HG02885 (cell line): ENCODE results near the gene PACSIN1.

Experiments
- ATAC-seq: cut with Tn5 transposase; IDR thresholded peaks from one replicate; pipeline ENCODE4 v1.9.1; 2021; ENCODE audit warnings: mild to moderate bottlenecking; ENCODE audit not compliant: unreplicated experiment, poor library complexity

PACSIN1 gene

DNA sequence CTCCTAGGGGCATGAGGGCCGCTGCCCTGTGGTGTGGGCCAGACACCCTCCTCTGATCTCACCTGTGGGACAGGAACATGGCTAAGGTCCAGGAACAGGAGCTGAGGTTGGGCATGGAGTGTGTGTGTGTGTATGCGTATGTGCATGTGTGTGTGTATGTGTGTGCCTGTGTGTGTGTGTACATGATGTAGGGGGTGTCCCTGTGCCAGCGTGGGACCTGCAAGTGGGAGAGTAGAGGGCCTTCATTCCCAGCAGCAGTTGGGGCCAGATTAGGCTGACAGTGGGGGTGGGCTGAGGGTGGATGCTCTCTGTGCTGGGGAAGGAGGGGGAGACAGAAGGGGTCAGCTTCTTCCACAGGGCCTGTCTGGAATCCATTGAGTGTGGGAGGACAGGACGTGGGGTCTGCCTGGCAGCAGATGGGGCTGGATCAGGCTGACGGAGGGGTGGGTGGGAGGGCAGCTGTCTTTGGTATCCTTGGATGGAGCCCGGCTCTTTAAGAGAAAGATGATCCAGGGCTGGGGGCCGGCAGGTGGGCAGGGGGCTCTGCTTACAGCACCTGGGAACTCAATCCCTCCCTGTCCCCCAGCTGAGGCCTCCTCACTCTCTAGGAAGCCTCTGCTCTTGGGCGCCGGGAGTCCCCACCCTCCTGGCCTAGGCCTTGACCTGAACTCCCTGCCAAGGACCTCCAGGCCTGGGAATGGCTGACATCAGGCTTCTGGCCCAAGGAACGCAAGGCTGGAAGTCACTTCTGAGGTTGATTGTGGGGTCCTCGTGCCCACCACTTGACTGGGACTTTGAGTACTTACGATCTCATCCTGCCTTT lies 46.2 kb downstream of the PACSIN1 start:
- no peak for ATAC-seq

DNA sequence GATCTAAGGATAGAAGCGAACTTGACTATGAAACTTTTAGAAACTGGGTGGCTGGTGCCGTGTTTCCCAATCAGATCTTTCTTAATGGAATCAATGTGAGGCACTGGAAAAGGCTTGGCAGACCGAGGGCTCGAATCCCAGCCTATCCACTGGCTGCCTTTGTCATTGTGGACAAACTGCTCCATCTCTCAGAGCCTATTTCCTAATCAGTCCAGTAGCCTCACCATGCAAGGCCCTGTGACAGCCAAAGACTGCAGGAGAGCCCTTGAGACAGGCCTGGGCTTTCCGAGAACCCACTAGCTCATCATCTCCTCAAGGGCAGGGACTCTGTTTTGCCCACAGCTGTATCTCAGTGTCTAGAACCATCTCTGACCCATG lies 46.9 kb downstream of the PACSIN1 start:
- no peak for ATAC-seq

DNA sequence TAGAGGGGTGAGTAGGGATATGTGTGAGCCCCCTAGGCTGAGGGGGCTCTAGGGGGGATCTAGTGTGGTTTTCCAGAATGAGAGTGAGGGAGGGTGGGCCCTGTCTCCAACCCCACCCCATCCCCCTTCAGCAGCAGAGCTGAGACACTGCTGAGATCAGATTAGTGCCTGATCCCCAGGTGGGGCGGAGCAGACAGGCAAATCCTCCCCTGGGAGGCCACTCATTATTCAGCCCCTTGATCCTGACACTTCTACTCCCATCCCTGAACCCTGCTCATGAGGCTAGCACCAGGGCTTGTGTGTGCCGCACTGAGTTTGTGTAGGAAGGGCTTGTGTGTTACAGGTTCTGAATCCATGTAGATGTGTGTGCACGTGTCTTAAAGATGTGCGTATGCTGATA lies 47.8 kb downstream of the PACSIN1 start:
- no peak for ATAC-seq

DNA sequence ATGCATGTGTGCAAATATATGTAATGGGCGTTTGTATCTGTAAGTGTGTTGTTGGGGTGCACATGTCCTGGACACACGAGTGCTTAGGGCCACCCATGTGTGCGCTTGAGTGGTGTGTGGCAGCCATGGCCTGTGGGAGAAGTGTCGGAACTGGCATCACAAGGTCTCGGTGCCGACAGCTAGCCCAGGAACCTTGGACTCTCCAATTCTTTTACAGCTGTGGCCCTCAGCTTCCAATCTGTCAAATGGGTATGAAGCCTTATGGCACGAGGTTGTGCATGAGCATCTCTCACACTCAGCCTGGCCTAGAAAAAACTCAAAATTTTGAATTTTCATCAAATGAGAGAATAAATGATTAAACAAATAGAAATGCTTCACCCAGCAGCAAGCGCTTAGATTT lies 48.2 kb downstream of the PACSIN1 start:
- no peak for ATAC-seq

DNA sequence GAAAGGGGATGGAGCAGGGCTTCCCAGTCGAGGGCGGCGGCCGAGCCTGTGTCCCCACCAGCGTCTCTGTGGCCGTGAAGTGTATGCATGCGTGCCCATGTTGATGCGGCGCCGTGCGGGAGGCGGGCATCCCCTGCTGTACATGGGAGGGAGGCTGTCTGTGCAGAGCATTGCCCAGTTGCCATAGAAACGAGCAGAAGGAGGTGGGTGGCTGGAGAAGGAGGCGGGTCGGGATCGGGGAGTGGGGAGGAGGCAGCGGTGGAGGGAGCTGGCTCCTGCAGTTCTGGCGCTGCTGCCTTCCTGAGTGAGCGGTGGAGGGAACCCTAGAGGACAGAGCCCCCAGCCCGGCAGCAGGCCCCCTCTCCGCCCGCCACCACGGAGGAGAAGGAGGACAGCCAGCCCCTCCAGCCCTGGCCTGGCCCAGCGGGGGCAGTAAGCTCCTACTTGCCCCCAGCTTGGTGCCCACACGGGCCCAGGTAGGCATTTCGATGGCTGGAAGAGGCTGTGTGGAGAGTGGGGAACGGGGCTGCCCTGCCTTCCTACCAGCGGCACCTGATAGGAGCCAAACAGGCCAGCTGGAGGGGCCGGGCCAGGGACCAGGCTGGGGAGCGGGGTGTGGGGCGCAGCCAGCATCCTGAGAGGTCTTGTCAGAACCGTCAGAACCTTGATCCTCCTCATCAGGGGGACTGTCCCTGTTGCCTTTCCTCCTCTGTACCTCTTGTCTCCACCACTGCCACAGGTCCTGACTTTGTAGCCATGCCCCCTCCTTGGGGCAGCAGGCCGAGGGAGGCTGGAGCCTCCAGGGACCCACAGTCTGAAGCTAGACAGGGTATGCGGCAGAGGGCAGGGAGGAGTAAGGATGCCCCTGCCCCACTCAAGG lies 49.0 kb downstream of the PACSIN1 start:
- ATAC-seq: no peak

DNA sequence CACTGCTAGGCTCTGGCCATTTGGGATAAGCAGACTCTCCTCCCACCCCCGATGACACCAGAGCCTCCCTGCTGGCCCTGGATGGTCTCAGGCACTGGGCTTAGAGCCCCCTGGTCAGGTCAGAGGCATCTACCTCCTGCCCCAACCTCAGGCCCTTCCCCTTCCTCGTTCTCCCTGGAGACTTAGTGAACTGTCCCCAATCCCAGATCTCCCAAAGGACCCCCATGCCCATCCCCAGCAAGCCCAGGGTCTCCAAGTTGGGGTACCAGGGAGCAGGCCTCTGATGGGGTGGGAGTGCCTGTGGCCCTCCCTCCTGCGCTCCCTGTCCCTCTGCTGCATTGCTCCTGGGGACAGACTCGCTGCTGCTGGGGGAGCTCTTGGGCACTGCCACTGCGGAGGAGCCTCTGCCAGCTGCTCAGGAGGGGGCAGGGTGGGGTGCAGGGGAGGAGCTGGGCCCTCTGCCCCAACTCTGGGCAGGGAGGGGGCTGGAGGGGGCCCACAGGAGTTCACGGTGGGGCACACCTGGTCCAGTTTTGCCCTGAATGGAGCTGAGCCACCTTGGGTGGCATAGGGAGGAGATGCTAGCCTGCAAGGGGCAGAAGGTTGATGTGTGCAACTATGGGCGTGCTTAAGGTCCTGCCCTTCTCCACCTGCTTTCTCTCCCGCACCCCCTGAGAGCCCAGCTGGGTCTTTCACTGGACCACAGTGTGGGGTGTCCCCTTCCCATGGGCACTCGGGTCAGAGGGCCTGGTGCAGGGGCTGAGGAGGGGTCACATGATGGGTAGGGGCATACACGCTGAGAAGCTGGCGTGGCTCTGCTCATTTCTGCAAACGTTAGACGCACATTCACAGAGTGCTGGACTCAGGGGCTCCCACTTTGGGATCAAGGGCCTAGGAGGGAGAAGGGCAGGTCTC lies 49.9 kb downstream of the PACSIN1 start:
- no peak for ATAC-seq

DNA sequence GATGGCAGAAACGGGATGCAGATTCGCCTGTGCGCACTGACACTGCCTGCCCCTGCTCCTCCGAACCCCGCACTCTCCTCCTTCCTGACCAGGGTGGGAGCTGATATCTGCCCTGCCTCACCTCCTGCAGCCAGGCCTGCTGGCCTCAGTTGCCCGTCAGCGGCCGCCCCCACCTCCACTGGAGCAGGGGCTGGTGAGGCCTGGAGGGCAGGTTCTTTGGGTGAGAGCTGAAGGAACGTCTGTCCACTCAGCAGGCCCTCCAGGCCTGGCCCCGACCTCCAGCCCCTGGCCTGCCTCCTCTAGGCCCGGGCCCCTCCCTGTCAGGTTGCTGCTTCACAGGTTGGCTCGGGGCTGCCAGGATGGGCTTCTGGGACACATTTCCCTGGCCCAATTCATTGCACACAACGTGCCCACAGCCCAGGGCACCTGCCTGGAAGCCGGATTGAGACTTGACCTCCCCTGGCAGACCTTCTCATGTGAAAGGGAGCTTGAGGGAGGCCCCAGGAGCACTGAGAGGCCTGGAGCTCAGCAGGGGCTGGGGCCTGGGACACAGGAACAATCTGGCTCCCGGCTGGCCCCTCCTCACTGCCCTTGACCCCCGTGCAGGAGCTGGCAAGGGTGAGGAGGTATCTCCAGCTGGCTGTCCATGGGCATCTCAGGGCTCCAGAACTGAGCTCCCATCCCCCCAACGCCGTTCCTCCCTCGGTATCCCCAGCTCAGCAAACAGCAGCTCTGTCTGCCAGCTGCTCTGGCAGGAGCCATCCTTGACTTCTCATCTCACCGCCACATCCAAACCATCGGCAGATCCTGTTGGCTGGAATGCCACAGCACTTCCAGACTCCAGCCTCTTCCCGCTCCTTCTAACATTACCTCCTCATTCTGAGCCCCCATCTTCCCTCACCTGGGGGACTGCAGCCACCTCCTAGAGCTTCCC lies 50.8 kb downstream of the PACSIN1 start:
- no peak for ATAC-seq

DNA sequence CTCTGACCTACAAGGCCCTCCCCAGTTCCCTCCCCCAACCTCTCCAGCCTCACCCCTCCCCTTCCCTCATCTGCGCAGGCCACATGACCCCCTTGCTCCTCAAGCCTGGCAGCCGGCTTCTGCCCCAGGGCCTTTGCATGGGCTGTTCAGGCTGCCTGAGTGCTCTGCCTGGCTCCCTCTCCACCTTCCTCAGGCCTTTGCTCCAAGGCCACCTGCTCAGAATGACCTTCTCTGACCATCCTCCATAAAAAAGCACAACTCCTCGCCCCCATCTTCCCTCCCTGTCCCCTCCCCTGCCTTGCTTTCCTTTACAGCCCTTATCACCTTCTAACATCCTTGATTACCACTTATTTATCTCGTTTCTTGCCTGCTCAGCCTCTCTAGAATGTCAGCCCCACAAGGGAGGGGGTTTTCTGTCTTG lies 51.6 kb downstream of the PACSIN1 start:
- no peak for ATAC-seq

DNA sequence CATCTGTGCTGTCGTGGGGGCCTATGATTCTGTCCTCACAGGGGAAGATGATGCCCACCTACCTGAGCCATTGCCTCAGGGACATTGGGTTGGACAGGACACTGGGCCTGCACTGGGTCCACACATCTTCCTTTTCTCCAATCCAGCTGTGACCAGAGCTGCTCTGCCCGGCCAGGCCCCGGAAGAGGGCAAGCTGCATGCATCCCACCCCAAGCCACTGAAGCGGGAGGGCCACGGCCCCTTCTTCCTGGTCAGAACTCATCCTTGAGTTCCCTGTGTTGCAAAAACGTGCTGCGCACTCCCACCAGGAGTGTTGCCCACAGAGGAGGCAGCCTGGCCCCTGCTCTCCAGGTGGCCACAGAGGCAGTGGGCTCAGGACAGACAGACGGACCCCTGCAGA lies 52.1 kb downstream of the PACSIN1 start:
- ATAC-seq: no peak

DNA sequence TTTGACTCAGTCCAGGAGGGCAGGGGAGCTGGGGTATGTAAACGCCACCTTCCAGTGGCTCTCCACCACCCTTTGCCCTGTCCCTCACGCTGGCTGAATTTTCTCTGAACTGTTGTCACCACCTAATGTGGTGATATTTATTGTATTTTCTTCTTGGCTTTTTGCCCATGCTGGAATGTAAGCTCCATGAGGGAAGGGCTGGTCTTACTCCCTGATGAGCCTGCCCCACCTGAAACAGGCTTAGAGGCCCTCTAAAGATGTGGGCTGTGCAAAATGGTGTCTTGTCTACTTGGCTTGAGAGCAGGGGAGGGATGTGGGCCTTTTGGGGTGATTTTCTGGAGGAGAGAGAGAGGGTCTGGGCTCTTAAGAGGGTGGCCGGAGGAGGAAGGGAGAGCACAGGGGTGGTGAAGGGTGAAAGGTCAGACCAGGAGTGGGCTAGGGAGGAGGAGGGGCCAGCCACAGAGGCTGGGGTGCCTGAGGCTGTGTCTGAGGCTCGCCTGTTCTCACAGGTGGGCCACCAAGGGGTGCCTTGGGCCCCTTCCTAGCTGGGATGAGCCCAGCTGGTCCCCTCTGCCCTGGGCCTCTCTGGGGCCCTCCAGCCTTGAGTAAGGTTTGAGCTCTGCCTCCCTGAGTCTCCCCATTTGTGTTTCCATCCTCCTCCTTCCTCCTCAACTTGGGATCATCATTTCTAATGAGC lies 52.9 kb downstream of the PACSIN1 start:
- no peak for ATAC-seq

DNA sequence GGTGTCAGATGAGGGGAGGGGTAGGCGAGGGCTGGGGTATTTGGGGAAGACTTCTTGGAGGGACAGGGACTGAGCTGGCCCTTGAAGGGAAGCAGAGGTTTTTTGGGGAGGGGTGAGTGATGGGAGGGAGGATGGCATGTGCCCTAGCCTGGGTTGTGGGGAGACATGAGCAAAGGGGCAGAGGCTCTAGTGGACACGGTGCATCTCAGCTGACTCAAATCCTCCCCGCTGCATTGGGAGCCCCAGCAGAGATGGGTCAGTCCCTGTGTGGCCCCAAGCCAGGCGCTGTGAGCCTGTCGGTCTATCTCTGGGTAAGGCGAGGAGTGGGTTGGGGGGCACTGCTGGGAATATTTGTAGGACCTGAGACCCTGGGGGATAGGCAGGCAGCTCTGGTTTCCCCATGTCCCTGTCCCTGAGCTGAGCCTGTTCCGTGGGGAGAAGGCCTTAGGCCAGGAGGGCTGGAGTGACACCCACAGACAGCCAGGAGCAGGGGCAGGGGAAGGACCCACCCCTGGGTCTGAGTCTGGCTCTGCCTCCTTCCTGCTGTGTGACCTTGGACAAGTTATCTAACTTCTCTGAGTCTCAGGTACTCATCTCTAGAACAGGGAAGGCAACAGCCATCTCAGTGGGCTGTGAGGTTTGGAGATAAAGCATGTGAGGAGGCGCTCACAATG lies 54.2 kb downstream of the PACSIN1 start:
- ATAC-seq: no peak

DNA sequence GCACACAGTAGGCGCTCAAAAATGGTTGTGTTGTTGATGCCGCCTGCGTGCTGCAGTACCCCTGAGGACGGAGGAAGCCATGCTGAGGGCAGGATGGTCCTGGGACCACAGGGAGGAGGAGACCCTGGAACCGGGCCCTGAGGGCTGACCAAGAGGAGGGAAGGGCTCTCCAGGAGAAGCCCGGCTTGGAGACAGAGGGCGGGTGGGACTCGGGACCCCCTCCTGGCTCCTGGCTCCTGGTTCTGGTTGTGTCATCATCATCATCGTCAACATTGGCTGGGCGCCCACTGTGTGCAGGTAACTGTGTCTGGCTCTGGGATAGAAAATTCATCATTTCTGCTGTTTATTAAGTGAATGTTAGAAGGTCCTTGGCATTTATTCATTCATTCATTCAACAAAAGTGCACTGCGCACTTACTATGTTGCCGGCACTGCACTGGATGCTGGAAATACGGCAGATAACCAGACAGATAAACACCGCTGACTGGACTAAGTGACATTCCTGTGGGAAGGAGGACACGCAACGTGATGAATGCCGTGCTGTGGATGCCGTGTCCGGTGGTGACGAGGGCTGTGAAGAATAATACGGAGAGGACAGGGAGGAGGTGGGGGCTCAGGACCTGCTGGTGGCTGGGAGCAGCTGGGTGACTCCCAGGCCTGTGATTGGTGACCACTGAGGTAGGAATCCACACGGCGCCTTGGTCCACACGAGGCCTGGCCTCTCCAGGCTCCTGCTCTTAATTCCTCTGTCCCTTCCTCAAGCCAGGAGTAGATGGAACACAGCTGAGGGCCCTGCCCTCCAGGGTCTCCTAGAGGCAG lies 55.0 kb downstream of the PACSIN1 start:
- ATAC-seq: no peak

DNA sequence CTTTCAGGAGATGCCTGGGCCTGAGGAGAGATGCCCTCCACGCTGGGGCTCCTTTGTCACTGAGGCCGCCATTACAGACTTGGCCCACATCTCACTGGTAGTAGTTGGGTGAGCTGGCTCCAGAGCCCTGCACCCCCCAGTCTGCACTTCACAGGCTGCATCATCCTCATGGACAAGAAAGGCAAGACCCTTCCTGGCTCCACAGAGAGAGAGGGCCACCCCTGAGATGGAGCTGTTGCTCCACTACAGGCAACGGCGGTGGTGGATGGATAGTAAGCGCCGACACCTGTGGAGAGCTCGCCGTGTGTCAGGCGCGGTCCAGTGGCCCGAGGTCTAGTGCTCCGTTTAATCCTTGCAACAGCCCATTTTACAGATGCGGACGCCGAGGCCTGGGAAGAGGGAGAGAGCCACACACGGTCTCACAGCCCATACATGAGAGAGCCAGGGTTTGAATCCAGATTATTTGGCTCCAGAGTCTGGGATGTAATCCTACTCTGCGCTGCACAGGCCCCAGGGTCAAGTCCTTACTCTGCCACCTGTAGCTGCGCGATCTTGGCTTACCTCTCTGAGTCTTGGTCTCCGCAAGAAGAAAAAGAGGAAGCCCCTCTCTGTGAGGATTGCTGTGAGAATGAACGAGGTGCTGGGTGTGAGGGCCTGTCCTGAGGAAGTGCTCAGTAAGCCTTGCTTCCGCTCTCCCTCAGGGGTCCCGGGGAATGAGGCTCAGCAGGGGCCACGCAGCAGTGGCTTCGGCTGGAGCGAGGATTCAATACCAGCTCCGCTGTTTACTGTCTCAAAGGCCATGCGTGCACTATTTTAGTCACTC lies 55.8 kb downstream of the PACSIN1 start:
- ATAC-seq: no peak

DNA sequence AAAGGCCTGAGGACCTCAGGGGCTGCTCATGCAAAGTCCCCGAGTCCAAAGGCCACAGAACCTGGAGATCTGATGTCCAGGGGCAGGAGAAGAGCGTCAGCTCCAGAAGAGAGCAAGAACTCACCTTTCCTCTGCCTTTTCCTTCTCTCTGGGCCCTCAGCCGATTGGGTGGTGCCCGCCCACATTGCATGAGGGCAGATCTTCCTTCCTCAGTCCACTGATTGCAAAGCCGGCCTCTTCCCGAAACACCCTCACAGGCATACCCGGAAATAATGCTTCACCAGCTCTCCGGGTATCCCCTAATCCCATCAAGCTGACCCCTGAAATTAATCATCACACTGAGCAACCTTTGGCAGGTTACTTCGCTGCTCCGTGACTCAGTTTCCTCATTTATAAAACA lies 56.9 kb downstream of the PACSIN1 start:
- no peak for ATAC-seq

DNA sequence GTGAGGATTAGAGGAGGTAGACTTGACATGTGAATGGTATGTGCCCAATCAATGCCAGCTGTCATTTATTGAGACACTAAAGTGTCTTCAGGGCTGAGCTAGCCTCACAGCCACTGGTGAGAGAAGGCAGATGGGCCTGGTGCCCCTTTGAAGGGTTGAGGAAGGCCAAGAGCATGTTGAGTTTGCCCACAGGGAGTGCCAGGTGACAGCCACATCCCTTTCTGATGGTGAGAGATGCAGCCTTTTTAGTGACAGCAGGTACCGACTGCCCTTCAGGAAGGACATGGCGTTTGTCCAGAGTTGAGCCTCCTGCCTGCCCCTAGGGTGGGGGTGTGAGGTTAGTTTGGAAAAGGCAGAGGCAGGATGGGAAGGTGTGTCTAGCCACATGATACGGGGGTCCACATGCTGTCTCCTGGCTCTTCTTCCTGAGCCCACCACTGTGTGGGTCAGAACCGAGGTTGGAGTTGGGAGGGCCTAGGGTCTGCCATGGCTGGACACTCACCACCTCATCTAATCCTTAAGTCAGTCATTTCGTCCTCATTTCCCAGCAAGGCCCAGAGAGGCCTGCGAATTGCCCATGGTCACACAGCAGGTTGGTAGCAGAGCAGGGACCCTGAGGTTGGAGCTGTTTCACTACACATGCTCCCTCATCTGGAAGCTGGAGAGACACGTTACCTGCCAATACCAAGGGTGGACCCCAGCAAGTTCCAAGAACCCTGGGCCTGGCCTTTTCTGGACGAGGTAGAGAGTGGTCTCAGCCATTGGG lies 57.7 kb downstream of the PACSIN1 start:
- no peak for ATAC-seq

DNA sequence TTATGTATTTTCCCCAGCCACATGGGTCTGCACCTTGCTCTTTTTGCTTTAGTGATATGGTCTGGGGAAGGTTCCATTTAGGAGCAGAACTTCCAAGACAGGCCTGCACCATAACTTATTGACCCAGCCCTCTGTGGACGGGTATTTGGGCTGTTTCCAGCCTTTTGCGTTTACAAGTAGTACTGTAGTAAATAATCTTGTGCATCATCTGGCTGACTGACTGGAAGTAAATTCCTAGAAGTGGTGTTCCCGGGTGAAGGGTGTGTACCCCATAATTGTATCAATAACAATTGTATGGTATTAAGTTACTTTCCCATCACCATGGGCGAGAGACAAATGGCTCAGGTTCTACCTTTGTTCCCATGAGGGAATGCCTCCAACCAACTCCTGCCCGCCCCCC lies 58.6 kb downstream of the PACSIN1 start:
- no peak for ATAC-seq
